ENCODE results near the gene SETD7.

DNA sequence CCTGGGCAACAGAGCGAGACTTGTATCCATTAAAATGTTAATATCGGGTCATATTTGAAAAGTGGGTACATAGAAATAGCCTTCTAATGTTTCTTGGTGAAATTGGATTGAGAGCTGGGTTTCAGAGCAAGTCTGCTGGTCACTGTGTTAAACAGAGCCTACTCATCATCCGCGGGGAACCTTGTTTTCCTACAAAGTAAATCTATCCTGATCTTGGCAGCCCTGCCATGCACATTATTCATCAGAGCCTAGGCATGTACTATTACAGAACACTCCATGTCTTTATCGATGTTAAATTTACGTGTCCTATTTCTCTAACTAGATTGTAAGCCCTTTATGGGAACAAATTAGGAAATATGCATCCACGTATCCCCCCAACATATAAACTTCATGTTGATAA, 18.7 kb downstream of the SETD7 start:
- TF ChIP-seq, protein P1, sequence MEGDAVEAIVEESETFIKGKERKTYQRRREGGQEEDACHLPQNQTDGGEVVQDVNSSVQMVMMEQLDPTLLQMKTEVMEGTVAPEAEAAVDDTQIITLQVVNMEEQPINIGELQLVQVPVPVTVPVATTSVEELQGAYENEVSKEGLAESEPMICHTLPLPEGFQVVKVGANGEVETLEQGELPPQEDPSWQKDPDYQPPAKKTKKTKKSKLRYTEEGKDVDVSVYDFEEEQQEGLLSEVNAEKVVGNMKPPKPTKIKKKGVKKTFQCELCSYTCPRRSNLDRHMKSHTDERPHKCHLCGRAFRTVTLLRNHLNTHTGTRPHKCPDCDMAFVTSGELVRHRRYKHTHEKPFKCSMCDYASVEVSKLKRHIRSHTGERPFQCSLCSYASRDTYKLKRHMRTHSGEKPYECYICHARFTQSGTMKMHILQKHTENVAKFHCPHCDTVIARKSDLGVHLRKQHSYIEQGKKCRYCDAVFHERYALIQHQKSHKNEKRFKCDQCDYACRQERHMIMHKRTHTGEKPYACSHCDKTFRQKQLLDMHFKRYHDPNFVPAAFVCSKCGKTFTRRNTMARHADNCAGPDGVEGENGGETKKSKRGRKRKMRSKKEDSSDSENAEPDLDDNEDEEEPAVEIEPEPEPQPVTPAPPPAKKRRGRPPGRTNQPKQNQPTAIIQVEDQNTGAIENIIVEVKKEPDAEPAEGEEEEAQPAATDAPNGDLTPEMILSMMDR (conservative IDR thresholded peaks at IDR 0.05 in 1 of 2, IDR thresholded peaks at IDR 0.05 in 1 of 2; ENCODE audit: extremely low read depth in 1 of 2, insufficient read depth in 1 of 2, low read depth in 1 of 2, low read length in 2 of 2) = no peak
- no peak for TF ChIP-seq EZH2 (IDR thresholded peaks at IDR 0.05; ENCODE audit: borderline replicate concordance, low read length)
